H9 (cell line): ENCODE data around the gene GAL3ST2. TPM values are rescaled to one million over a fixed set of nuclear protein-coding genes. Genes with fewer than 3 reads are reported as not detected.
A peak's percentile ranks its signal among the peaks of the same experiment; 100 is the strongest.

ENCODE experiments used
- DNase-seq: peaks from one replicate; pipeline ENCODE4 v3.0.0-alpha.2; 2017
- H2AFZ ChIP-seq: one replicate; pipeline ENCODE4 v1.6.1; 2013; ENCODE audit warnings: mild to moderate bottlenecking, low read length, control low read depth, moderate library complexity
- H2AK5ac ChIP-seq: 2 replicates; pipeline ENCODE4 v1.6.1; 2013; ENCODE audit warnings: low read length, control low read depth, mixed read lengths; ENCODE audit not compliant: insufficient read length
- H2BK120ac ChIP-seq: one replicate; pipeline ENCODE4 v1.6.1; 2013; ENCODE audit warnings: low read depth, mild to moderate bottlenecking, low read length, control low read depth, inconsistent platforms; ENCODE audit not compliant: poor library complexity, severe bottlenecking
- H2BK12ac ChIP-seq: 2 replicates; pipeline ENCODE4 v1.6.1; 2013; ENCODE audit warnings: low read length, control low read depth, mixed read lengths, low read depth; ENCODE audit not compliant: insufficient read length
- H2BK15ac ChIP-seq: 2 replicates; pipeline ENCODE4 v1.6.1; 2013; ENCODE audit warnings: low read depth, low read length, control low read depth
- H2BK20ac ChIP-seq: one replicate; pipeline ENCODE4 v1.6.1; 2013; ENCODE audit warnings: low read depth, mild to moderate bottlenecking, low read length, control low read depth, inconsistent platforms; ENCODE audit not compliant: poor library complexity, severe bottlenecking
- H2BK5ac ChIP-seq: 2 replicates; pipeline ENCODE4 v1.6.1; 2013; ENCODE audit warnings: low read length, control low read depth, mixed read lengths; ENCODE audit not compliant: insufficient read length
- H3K14ac ChIP-seq: 2 replicates; pipeline ENCODE4 v1.6.1; 2013; ENCODE audit warnings: low read length, control low read depth; ENCODE audit not compliant: insufficient read depth
- H3K18ac ChIP-seq: 2 replicates; pipeline ENCODE4 v1.6.1; 2013; ENCODE audit warnings: low read depth, mild to moderate bottlenecking, mixed read lengths, low read length, control low read depth; ENCODE audit not compliant: insufficient read length
- H3K23ac ChIP-seq: 2 replicates; pipeline ENCODE4 v1.6.1; 2013; ENCODE audit warnings: low read length, control low read depth, mixed read lengths, low read depth; ENCODE audit not compliant: insufficient read length
- H3K23me2 ChIP-seq: 2 replicates; pipeline ENCODE4 v1.6.1; 2013; ENCODE audit warnings: low read depth, mild to moderate bottlenecking, mixed read lengths, low read length, control low read depth; ENCODE audit not compliant: insufficient read length, poor library complexity, severe bottlenecking
- H3K27ac ChIP-seq: 2 replicates; pipeline ENCODE4 v1.5.1; 2013; ENCODE audit warnings: low read length, control low read depth, mixed read lengths, low read depth; ENCODE audit not compliant: insufficient read length
- H3K27me3 ChIP-seq: 2 replicates; pipeline ENCODE4 v1.6.1; 2013; ENCODE audit warnings: low read length, control low read depth, inconsistent platforms; ENCODE audit not compliant: insufficient read depth
- H3K4ac ChIP-seq: 2 replicates; pipeline ENCODE4 v1.6.1; 2013; ENCODE audit warnings: low read depth, mild to moderate bottlenecking, control low read depth, inconsistent platforms, low read length, moderate library complexity
- H3K4me1 ChIP-seq: 2 replicates; pipeline ENCODE4 v1.6.1; 2013; ENCODE audit warnings: low read length, control low read depth, inconsistent platforms; ENCODE audit not compliant: insufficient read depth
- H3K4me2 ChIP-seq: 2 replicates; pipeline ENCODE4 v1.6.1; 2013; ENCODE audit warnings: low read length, control low read depth, mixed read lengths; ENCODE audit not compliant: insufficient read length, insufficient read depth
- H3K56ac ChIP-seq: 2 replicates; pipeline ENCODE4 v1.6.1; 2013; ENCODE audit warnings: low read depth, mild to moderate bottlenecking, mixed read lengths, low read length, control low read depth; ENCODE audit not compliant: insufficient read length
- H3K79me1 ChIP-seq: 2 replicates; pipeline ENCODE4 v1.6.1; 2013; ENCODE audit warnings: low read depth, mild to moderate bottlenecking, moderate library complexity, low read length, control low read depth, inconsistent platforms; ENCODE audit not compliant: insufficient read depth, poor library complexity, severe bottlenecking
- H3K79me2 ChIP-seq: 2 replicates; pipeline ENCODE4 v1.6.1; 2013; ENCODE audit warnings: low read length, control low read depth, inconsistent platforms; ENCODE audit not compliant: insufficient read depth
- H3K9ac ChIP-seq: 2 replicates; pipeline ENCODE4 v1.6.1; 2013; ENCODE audit warnings: low read length, control low read depth, mixed read lengths; ENCODE audit not compliant: insufficient read length; ENCODE audit errors: extremely low read depth
- H3K9me3 ChIP-seq: one replicate; pipeline ENCODE4 v1.6.1; 2013; ENCODE audit warnings: low read depth, low read length, inconsistent platforms; ENCODE audit not compliant: control insufficient read depth
- H3T11ph ChIP-seq: one replicate; pipeline ENCODE4 v1.6.1; 2013; ENCODE audit warnings: mild to moderate bottlenecking, low read length, control low read depth, inconsistent platforms
- H4K20me1 ChIP-seq: one replicate; pipeline ENCODE4 v1.6.1; 2013; ENCODE audit not compliant: control insufficient read depth, insufficient read length, insufficient read depth
- H4K5ac ChIP-seq: 2 replicates; pipeline ENCODE4 v1.6.1; 2013; ENCODE audit warnings: low read depth, mild to moderate bottlenecking, mixed read lengths, low read length, control low read depth; ENCODE audit not compliant: insufficient read length
- H4K8ac ChIP-seq: replicated peaks from 2 replicates; pipeline ENCODE4 v1.6.1; 2013; ENCODE audit warnings: low read length, control low read depth, mixed read lengths, low read depth; ENCODE audit not compliant: insufficient read length
- H4K91ac ChIP-seq: 2 replicates; pipeline ENCODE4 v1.6.1; 2013; ENCODE audit warnings: low read depth, mild to moderate bottlenecking, moderate library complexity, mixed read lengths, low read length, control low read depth; ENCODE audit not compliant: insufficient read length
- H3K27ac Mint-ChIP-seq, 3 experiments: 2 replicates in 2 of 3; 3 replicates in 1 of 3; pipeline ENCODE4 v1.8.0; 2020 to 2021; ENCODE audit warnings: mixed read lengths in 3 of 3, mild to moderate bottlenecking in 1 of 3, moderate library complexity in 1 of 3
- H3K27me3 Mint-ChIP-seq: 2 replicates; pipeline ENCODE4 v1.8.0; 2021; ENCODE audit warnings: low read depth, mild to moderate bottlenecking, moderate library complexity, mixed read lengths
- H3K36me3 Mint-ChIP-seq, 3 experiments: 2 replicates in 2 of 3; 3 replicates in 1 of 3; pipeline ENCODE4 v1.8.0; 2020 to 2021; ENCODE audit warnings: low read depth in 3 of 3, mixed read lengths in 3 of 3; ENCODE audit not compliant: insufficient read depth in 1 of 3
- H3K4me1 Mint-ChIP-seq, 2 experiments: 2 replicates each; pipeline ENCODE4 v1.8.0; 2020; ENCODE audit warnings: mixed read lengths in 2 of 2
- H3K4me3 Mint-ChIP-seq, 2 experiments: 2 replicates in 1 of 2; 3 replicates in 1 of 2; pipeline ENCODE4 v1.8.0; 2020 to 2021; ENCODE audit warnings: mild to moderate bottlenecking in 2 of 2, mixed read lengths in 2 of 2, moderate library complexity in 1 of 2
- H3K9me3 Mint-ChIP-seq, 2 experiments: 2 replicates in 1 of 2; 3 replicates in 1 of 2; pipeline ENCODE4 v1.8.0; 2020; ENCODE audit warnings: mild to moderate bottlenecking in 2 of 2, mixed read lengths in 2 of 2, moderate library complexity in 1 of 2
- WGBS: extraction: QIAGEN DNeasy Blood & Tissue Kit; methylation state at CpG from one replicate; pipeline ENCODE4 v1.1.7; 2013; ENCODE audit warnings: missing lambda C conversion rate, low lambda C conversion rate, mixed read lengths; ENCODE audit not compliant: insufficient read length; ENCODE audit errors: extremely low coverage; 5-methylcytosine and 5-hydroxymethylcytosine counted together
- total RNA-seq: library from RNA; stranded (reverse); gene quantifications from 2 replicates; pipeline ENCODE4 v1.2.1, GENCODE V29; 2021
- TF ChIP-seq, protein P1 (sequence below): fragments of 200-600 bp; sonication (generic); conservative IDR thresholded peaks from 3 replicates; pipeline ENCODE4 v1.8.0; 2021; ENCODE audit warnings: antibody characterized with exemption, mild to moderate bottlenecking

The GAL3ST2 gene
- total RNA-seq, 1 experiment from 2014 or later, result 0.33 TPM

DNA sequence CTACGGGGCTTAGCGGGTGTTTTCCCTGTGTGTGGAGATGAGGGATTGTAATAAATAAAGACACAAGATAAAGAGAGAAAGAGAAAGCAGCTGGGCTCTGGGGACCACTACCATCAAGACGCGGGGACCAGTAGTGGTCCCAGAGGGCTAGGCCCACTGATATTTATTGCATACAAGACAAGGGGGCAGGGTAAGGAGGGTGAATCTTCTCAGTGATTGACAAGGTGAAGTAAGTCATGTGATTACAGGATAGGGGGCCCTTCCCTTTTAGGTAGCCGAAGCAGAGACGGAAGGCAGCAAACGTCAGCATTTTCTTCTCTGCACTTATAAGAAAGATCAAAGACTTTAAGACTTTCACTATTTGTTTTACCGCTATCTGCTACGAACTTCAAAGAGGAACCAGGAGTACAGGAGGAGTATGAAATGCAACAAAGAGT, 4.5 kb upstream of the GAL3ST2 start:
- Histone ChIP-seq H2AFZ (no peak overlapping the region), H3K4me2 (no peak overlapping the region), H4K91ac (no peak overlapping the region), H3K56ac (no peak overlapping the region), H3K27ac (no peak overlapping the region), H3K23ac (no peak overlapping the region), H2BK15ac (no peak overlapping the region), H3K9ac (no peak overlapping the region), H2BK12ac (no peak overlapping the region), H2BK20ac (no peak overlapping the region), H3K4me1 (no peaks in the 10 kb centered on the region), H4K20me1 (no peaks in the 10 kb centered on the region), H3K23me2 (peaks cover 3% of the 10 kb centered on the region), H4K8ac (no peak overlapping the region), H2BK5ac (no peak overlapping the region), H3K79me1 (no peaks in the 10 kb centered on the region), H3K4ac (no peak overlapping the region), H3T11ph (no peak overlapping the region), H2AK5ac (no peak overlapping the region), H4K5ac (no peak overlapping the region), H3K79me2 (no peaks in the 10 kb centered on the region), H3K14ac (no peak overlapping the region), H2BK120ac (no peak overlapping the region), H3K18ac (no peak overlapping the region), H3K9me3 (no peaks in the 10 kb centered on the region), H3K27me3 (no peaks in the 10 kb centered on the region)
- H3K27ac Mint-ChIP-seq, result peak overlapping the region in 2 of 3 experiments; percentile 88 to 93; a peak in 4 of 7 replicates
- peaks cover 19 to 40% of the 10 kb centered on the region in 2 experiments for H3K4me1 Mint-ChIP-seq
- peaks cover 2% of the 10 kb centered on the region for H3K27me3 Mint-ChIP-seq
- DNase-seq, result peak; percentile 13
- no CpG with 5 or more reads among the region's 9 CpGs for WGBS
- TF ChIP-seq, protein P1, sequence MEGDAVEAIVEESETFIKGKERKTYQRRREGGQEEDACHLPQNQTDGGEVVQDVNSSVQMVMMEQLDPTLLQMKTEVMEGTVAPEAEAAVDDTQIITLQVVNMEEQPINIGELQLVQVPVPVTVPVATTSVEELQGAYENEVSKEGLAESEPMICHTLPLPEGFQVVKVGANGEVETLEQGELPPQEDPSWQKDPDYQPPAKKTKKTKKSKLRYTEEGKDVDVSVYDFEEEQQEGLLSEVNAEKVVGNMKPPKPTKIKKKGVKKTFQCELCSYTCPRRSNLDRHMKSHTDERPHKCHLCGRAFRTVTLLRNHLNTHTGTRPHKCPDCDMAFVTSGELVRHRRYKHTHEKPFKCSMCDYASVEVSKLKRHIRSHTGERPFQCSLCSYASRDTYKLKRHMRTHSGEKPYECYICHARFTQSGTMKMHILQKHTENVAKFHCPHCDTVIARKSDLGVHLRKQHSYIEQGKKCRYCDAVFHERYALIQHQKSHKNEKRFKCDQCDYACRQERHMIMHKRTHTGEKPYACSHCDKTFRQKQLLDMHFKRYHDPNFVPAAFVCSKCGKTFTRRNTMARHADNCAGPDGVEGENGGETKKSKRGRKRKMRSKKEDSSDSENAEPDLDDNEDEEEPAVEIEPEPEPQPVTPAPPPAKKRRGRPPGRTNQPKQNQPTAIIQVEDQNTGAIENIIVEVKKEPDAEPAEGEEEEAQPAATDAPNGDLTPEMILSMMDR, result no peak
- no peak overlapping the region for H3K4me3 Mint-ChIP-seq
- H3K9me3 Mint-ChIP-seq, result no peaks in the 10 kb centered on the region
- H3K36me3 Mint-ChIP-seq, result no peaks in the 10 kb centered on the region; a peak in 1 of 7 replicates
